GM18861 (cell line): ENCODE data around the gene VN1R2.
"Not testable (repeated sequence)": the region's sequence is repeated elsewhere in the genome, so short reads cannot be mapped to it uniquely, and the experiment has no call there.

Experiments
- ATAC-seq: cut with Tn5 transposase; IDR thresholded peaks from one replicate; pipeline ENCODE4 v1.9.1; 2021; ENCODE audit not compliant: unreplicated experiment

VN1R2 gene, protein sequence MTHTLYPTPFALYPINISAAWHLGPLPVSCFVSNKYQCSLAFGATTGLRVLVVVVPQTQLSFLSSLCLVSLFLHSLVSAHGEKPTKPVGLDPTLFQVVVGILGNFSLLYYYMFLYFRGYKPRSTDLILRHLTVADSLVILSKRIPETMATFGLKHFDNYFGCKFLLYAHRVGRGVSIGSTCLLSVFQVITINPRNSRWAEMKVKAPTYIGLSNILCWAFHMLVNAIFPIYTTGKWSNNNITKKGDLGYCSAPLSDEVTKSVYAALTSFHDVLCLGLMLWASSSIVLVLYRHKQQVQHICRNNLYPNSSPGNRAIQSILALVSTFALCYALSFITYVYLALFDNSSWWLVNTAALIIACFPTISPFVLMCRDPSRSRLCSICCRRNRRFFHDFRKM

DNA sequence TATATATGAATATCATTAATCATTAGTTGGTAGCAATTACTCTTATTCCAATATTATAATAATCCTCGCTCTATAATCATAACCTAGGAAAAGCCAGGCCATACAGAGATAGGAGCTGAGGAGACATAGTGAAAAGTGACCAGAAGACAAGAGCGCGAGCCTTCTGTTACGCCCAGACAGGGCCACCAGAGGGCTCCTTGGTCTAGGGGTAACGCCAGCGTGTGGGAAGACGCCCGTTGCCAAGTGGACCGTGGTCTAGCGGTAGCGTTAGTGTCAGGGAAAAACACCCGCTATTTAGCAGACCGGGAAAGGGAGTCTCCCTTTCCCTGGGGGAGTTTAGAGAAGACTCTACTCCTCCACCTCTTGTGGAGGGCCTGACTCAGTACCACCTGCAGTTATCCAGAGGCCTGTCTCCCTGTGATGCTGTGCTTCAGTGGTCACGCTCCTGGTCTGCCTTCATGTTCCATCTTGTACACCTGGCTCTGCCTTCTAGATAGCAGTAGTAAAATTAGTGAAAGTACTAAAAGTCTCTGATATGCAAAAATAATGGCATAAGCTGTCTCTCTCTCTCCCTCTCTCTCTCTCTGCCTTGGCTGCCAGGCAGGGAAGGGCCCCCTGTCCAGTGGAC lies at the start of gene VN1R2:
Gene VN1R2 (plus strand): TSS at position 578 of the 628 bp plus-strand sequence. CDS start 84 bp downstream, outside the sequence.
- ATAC-seq = not testable (repeated sequence)

DNA sequence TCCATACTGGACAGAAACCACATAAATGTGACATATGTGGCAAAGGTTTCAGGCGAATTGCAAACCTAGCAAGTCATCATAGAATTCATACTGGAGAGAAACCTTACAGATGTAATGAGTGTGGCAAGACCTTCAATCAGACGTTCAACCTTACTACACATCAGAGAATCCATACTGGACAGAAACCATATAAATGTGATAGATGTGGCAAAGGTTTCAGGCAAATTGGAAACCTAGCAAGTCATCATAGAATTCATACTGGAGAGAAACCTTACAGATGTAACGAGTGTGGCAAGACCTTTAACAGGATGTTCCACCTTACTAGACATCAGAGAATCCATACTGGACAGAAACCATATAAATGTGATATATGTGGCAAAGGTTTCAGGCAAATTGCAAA lies 46.5 kb upstream of the VN1R2 start:
- not testable (repeated sequence) for ATAC-seq

DNA sequence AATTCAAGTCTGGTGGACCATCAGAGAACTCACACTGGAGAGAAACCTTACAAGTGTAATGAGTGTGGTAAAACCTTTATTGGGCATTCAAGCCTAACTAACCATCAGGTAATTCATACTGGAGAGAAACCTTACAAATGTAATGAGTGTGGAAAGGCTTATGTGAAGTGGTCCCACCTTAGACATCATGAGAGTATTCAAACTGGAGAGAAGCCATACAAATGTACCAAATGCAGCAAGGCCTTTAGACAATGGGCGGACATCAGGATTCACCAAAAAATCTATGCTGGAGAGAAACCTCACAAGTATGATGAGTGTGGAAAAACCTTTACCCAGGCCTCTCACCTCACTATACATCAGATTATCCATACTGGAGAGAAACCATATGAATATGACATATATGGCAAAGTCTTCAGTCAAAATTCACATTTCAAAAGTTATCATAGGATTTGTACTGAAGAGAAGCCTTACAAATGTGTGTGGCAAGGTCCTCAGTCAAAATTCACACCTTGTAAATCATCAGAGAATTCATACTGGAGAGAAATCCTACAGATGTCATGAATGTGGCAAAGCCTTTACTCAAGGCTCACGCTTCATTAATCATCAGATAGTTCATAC lies 45.3 kb upstream of the VN1R2 start:
- no peak for ATAC-seq

DNA sequence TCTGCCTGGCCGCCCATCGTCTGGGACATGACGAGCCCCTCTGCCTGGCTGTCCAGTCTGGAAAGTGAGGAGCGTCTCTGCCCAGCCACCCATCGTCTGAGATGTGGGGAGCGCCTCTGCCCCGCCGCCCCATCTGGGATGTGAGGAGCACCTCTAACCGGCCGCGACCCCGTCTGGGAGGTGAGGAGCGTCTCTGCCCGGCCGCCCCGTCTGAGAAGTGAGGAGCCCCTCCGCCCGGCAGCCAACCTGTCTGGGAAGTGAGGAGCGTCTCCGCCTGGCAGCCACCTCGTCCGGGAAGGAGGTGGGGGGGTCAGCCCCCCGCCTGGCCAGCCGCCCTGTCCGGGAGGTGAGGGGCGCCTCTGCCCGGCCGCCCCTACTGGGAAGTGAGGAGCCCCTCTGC lies 35.4 kb upstream of the VN1R2 start:
- ATAC-seq = not testable (repeated sequence)

DNA sequence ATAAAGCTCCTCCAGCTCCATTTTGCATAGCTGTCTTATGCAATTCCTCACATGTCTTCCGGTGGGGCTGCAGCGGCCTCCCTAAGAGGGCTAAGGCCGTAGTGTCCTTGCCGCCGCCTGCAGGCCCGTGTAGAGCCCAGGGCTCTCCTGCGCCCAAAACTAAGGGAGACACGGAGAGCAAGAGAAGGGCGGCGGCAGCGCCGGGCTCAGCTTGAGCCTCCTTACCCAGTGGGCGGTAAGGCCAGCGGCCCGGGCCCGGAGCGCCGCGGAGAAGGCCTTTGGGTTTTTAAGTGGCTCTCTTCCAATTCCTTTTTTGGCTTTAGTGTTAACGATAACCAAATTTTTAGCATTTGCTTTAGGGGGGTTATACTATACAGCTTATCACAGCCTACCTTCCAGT lies 33.5 kb upstream of the VN1R2 start:
- ATAC-seq = no peak

DNA sequence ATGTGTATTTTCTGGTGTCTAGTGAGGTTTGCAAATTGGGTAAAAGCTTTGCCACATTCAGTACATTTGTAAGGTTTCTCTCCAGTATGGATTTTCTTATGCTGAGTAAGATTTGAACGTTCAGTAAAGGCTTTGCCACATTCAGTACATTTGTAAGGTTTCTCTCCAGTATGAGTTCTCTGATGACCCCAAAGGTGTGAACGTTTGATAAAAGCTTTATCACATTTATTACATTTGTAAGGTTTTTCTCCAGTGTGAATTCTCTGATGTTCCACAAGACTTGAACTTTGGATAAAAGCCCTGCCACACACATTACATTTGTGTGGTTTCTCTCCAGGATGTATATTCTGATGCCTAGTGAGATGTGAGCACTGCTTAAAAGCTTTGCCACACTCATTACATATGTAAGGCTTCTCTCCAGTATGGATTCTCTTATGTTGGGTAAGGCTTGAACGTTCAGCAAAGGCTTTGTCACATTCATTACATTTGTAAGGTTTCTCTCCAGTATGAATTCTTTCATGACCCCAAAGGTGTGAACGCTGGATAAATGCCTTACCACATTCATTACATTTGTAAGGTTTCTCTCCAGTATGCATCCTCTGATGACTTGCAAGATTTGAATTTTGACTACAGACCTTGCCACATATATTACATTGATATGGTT lies 20.8 kb upstream of the VN1R2 start:
- no peak for ATAC-seq

DNA sequence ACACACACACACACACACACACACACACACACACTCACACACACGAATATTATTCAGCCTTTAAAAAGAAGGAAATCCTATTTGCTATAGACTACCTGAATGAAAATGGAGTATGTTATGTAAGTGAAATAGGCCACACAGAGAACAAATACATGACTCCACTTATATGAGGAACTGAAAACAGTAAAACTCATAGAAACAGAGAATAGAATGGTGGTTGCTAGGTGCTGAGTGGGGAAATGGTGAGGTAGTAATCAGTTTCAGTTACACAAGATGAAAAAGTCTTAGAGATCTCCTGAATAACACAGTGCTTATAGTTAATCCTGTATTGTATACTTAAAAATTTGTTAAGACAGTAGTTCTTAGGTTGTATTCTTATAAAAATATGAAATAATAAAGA lies 11.6 kb upstream of the VN1R2 start:
- ATAC-seq = no peak

DNA sequence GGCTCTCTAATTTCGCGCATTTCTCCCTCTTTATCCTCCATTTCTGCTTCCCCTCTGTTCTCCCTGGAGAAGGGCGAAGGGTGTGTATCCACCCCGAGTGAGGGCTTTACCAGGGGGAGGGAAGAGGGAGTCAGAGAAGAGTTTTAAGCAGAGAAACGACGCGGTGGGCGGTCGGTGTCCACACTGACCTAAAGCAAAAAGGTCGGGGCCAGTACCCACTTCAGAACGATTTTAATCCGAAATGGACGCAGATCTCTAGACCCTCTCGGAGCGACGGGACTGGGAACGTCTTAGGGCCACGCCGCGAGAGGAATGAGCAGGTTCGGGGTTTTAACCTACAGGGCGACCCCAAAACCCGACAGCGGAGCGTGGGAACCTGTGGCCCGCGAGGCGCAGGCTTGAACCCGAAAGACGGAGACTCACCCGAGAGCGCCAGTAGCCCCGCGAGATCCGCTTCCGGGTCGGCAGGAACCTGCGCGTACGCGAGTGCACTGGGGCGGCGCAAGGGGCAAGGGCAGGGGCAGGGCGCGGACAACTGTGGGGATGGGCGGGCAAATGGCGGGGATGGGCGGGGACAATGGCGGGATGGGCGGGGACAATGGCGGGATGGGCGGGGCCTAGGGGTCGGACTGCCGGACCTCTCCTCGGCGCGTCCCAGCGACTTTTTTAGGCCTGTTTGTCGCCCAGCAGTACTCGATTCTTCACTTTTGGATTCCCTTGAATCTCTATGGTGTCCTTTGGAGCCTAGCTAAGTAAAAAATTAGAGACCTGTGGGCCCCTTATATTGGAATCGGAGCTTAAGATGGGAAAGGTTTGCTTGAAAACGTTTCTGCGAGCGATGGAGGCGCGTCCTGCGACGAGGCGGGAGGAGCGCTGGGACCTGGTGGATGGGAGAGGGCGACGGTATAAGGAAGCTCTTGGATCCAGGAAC lies 3.4 kb upstream of the VN1R2 start, which contains the start of gene ZNF677:
Gene ZNF677 (minus strand): TSS at position 463 of the 931 bp plus-strand sequence. CDS start 3,323 bp downstream, outside the sequence.
- no peak for ATAC-seq

DNA sequence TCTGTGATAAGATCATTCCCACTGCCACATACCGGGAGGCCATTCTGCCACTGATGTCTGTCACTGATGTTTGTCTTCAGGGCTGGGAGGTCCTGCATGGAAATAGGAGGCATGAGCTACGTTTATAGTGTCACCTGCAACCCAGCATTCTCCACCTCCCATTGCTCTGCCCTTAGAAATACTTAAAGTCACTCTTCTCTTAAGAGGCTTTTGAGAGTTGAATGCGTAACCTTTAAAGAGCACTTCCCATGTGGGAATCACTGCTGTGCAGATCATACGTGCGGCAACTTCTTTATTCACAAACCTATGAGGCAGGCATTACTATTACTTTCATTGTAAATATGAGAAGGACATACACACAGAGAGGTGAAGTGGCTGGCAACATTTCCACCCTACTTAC lies 9.5 kb downstream of the VN1R2 start, which contains the start of gene VN1R4:
Gene VN1R4 (minus strand): TSS at position 101 of the 400 bp plus-strand sequence. CDS start 58 bp downstream, at position 43.
- not testable (repeated sequence) for ATAC-seq

DNA sequence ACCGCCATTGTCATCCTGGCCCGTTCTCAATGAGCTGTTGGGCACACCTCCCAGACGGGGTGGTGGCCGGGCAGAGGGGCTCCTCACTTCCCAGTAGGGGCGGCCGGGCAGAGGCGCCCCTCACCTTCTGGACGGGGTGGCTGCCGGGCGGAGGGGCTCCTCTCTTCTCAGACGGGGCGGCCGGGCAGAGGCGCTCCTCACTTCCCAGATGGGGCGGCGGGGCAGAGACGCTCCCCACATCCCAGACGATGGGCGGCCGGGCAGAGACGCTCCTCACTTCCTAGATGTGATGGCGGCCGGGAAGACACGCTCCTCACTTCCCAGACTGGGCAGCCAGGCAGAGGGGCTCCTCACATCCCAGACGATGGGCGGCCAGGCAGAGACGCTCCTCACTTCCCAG lies 11.8 kb downstream of the VN1R2 start:
- ATAC-seq = not testable (repeated sequence)

DNA sequence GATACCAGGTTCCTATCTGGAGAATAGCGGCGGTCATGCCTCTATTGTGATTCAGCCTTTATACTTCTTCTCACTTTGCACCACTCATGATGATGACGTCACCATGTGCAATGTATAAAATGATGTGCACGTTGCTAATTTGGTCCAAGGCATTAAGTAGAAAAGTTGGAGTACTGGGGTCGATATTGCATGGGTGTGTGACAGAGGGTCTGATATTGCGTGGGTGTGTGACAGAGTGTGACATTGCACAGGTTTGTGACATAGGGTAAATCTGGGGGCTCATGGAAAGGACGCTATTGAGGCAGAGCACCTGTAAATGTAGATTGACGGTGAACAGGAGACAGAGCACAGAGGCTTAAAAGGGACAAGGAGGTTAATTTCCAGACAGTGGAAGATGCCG lies 14.0 kb downstream of the VN1R2 start:
- ATAC-seq = no peak

DNA sequence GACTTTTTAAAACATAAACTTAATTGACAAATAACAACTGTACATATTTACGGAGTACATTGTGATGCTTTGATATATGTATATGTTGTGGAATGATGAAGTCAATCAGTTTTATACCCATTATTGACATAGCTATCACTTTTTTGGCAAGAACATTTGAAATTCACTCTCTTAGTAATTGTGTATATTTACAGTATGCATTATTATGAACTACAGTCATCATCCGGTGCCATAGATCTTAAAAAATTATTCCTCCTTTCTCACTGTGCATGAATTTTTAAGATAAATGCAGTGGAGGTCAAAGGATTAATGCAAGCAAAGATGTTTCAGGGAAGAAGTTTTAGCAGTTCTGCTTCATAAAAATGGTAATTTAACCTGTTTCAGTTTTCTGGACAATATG lies 17.4 kb downstream of the VN1R2 start:
- no peak for ATAC-seq

DNA sequence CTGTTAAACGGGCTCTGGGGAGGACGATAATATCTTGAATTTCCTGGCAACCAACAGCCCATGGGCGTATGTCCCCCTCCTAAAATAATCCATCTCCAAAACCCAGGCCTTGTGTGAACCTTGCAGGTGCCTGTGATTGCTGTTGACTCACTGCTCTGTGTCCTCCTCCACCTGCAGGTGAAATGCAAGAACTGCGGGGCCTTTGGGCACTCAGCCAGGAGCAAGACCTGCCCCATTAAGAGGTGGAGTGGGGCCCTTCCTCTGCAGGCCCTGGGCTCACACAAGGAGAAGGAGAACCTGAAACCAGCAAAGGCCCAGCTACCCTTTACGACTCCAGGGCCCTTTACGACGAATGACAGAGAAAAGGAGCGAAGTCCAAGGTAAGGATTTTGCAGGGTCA lies 23.9 kb downstream of the VN1R2 start:
- not testable (repeated sequence) for ATAC-seq

DNA sequence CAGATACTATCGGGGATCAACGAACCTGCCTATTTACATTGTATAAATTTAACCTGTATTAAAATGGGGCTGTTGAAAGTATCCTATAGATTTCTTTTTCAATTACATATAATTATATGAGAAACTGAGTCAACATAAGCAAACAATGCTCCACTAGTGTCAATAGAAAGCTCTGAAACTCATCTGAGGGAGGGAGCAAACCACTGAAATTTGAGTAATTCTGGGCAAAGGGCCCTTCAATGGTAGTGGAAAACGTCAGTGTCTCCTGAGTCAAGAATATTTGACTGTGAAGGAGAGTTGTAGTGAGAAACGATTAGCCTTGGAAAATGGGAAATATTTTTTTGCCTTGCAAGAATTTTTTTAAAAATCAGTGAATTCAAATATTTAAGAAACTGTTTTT lies 27.0 kb downstream of the VN1R2 start:
- ATAC-seq = no peak

DNA sequence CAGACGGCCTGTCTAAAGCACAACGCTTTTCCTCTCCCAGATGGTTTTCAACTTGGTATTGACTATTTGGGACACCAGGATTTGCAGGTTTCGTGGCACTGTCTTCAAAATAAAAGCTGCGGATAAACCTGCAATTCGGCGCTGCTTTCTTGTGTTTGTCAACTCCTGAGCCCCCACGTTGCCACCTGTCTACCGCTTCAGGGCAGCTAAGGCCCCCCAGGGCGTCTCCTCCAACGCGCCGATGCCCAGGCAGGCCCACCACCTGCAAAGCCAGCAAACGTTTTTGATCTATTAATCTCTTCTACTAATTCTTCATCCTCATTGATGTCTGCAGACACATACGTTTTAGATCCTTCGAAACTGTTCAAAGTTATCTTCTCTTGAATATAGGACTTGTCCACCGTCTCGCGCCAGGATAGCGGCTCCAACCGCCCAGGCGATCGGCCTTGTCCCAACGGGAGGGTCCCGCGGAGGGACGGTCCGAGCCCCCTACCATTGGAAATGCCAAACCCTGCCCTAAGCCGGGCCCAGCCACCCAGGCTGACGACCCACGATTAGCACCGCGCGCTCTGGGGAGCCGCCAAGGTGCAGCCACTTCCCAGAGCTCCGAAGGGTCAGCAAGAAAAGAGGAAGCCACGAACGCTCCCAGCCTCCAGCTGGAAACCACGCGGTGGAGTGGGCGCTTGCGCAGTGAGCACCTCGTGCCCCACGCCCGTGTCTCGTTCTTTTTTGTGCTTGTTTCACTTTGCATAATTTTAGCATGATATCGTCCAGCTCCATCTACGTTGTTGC lies 32.9 kb downstream of the VN1R2 start:
- ATAC-seq = no peak

DNA sequence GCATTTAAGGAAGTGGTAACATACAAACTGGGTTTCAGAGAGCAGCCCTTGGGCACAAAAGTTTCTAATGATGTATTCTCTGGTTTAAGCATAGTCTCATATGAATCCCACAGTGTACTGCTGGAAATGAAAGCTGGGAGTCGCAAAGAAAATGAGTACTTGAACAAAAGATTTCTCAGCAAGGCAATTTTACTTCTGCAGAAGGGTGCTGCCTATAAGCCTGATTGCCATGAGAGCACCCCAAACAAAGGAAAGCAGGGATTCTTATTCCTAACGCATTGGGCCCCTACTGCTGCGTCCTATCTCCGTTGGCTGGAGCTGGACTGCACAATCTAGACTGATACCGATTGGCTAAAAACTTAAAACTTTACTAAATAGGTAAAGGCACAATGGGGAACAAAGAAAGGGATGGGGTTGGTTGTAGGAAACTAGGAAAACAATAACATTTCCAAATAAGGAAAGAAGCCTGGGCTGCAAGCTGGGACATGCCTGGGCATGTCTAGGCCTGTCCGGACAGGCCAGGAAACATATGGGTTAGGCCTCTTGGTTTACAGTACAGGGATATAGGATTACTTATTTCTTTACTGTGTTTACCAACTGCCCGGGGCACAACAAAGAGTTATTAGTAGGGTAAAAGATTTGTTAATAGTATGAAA lies 36.8 kb downstream of the VN1R2 start:
- ATAC-seq = no peak

DNA sequence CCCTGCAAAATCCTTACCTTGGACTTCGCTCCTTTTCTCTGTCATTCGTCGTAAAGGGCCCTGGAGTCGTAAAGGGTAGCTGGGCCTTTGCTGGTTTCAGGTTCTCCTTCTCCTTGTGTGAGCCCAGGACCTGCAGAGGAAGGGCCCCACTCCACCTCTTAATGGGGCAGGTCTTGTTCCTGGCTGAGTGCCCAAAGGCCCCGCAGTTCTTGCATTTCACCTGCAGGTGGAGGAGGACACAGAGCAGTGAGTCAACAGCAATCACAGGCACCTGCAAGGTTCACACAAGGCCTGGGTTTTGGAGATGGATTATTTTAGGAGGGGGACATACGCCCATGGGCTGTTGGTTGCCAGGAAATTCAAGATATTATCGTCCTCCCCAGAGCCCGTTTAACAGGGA lies 43.2 kb downstream of the VN1R2 start:
- ATAC-seq = not testable (repeated sequence)

DNA sequence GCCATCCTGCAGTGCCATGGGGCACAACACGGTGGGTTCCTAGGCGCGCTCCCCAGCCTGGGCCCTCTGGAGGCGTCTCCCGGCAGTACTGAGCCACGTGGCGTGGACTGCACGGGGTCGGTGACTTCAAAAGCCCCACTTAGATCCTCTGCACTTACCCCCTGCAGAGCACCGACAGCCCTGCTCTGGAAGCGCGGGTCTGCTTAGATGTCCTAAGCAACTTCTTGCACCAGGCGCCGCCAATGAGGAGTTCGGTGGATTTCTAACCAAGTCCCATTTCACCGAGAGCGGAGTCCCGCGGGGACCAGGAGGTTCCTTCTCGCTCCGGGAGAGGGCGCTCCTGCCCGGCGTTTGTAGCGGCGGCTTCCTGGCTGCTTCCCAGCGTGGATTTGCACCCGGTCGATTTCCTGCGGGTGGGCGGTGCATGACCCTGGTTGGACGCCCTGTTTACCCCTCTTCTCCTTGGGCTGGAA lies 50.3 kb downstream of the VN1R2 start:
- no peak for ATAC-seq
